NCI-H1105 treated with DMSO at 0.1 percent for 48 hours (cell line): ENCODE measurements around the gene HSFX4.
A peak's percentile ranks its signal among the peaks of the same experiment; 100 is the strongest.
"Not testable (repeated sequence)": the region's sequence is repeated elsewhere in the genome, so short reads cannot be mapped to it uniquely, and the experiment has no call there.

ENCODE experiments used
- DNase-seq: peaks from one replicate; lab custom pipeline; 2025; lab: John Stamatoyannopoulos, UW

HSFX4 gene

GRCh38 chrX:149937871-149938426, 8.6 kb downstream of the HSFX4 start:
- no peak for DNase-seq

- DNase-seq, result peak; percentile 99
Measured at GRCh38 chrX:149938427-149938880, 9.1 kb downstream of the HSFX4 start, which contains the start of gene EOLA2. EOLA2 (minus strand) TSS chrX:149938491; CDS start chrX:149933874, 4,617 bp downstream.

- DNase-seq, result peak; percentile 92
Measured at GRCh38 chrX:149938881-149939654, 9.7 kb downstream of the HSFX4 start.

- no peak for DNase-seq
Measured at GRCh38 chrX:149939655-149939904, 10.2 kb downstream of the HSFX4 start.

GRCh38 chrX:149939905-149940673, 10.7 kb downstream of the HSFX4 start:
- DNase-seq, result peak; percentile 98

- DNase-seq, result not testable (repeated sequence)
Measured at GRCh38 chrX:149940674-149941024, 11.3 kb downstream of the HSFX4 start.

- DNase-seq, result not testable (repeated sequence)
Measured at GRCh38 chrX:149945087-149945670, 15.8 kb downstream of the HSFX4 start.

- not testable (repeated sequence) for DNase-seq
Measured at GRCh38 chrX:149945820-149946219, 16.4 kb downstream of the HSFX4 start.

- DNase-seq, result not testable (repeated sequence)
Measured at GRCh38 chrX:149946932-149947331, 17.6 kb downstream of the HSFX4 start.

GRCh38 chrX:149948016-149948415, 18.6 kb downstream of the HSFX4 start:
- no peak for DNase-seq

- DNase-seq, result no peak
Measured at GRCh38 chrX:149949743-149950436, 20.5 kb downstream of the HSFX4 start.

GRCh38 chrX:149950681-149951080, 21.3 kb downstream of the HSFX4 start:
- peak; percentile 53 for DNase-seq

GRCh38 chrX:149961572-149961971, 32.2 kb downstream of the HSFX4 start:
- no peak for DNase-seq

- no peak for DNase-seq
Measured at GRCh38 chrX:149962010-149962409, 32.6 kb downstream of the HSFX4 start.

- peak; percentile 53 for DNase-seq
Measured at GRCh38 chrX:149962859-149963757, 33.7 kb downstream of the HSFX4 start.

GRCh38 chrX:149979126-149979644, 49.8 kb downstream of the HSFX4 start:
- no peak for DNase-seq
